ENCODE results near the gene WBP2.
"Not testable (repeated sequence)": the region's sequence is repeated elsewhere in the genome, so short reads cannot be mapped to it uniquely, and the experiment has no call there.

- not testable (repeated sequence) for TF ChIP-seq CTCF, POLR2A (IDR thresholded peaks at IDR 0.05)
Observed at GRCh38 chr17:75868730-75869281, 13.7 kb upstream of the WBP2 start.
